ENCODE results near the gene MS4A6E. TPM values are rescaled to one million over a fixed set of nuclear protein-coding genes. Genes with fewer than 3 reads are reported as not detected.

Gene MS4A6E
- total RNA-seq, 1 donor from 2014 or later, result not detected

GRCh38 chr11:60314635-60315321 is 12.3 kb upstream of the MS4A6E start:
- intact Hi-C loops (cut with micrococcal nuclease), result no loop called here
- Mint-ChIP-seq H3K27ac (no peak overlapping the region), H3K9me3 (peaks cover 1% of the 10 kb centered on the region), H3K27me3 (ENCODE audit: insufficient read depth) (peaks cover 2% of the 10 kb centered on the region), H3K4me3 (no peak overlapping the region), H3K4me1 (ENCODE audit: low read depth) (no peaks in the 10 kb centered on the region), H3K36me3 (ENCODE audit: low read depth) (no peaks in the 10 kb centered on the region)
- no peak for DNase-seq (ENCODE audit: low spot score)

- intact Hi-C loops (cut with micrococcal nuclease), result no loop called here
- Mint-ChIP-seq H3K4me3 (no peak overlapping the region), H3K27me3 (ENCODE audit: insufficient read depth) (peaks cover 3% of the 10 kb centered on the region), H3K27ac (no peak overlapping the region), H3K9me3 (peaks cover 6% of the 10 kb centered on the region), H3K4me1 (ENCODE audit: low read depth) (no peaks in the 10 kb centered on the region), H3K36me3 (ENCODE audit: low read depth) (no peaks in the 10 kb centered on the region)
- DNase-seq (ENCODE audit: low spot score), result no peak
Observed at GRCh38 chr11:60315871-60316270, 11.2 kb upstream of the MS4A6E start.

GRCh38 chr11:60316317-60316716 is 10.7 kb upstream of the MS4A6E start:
- intact Hi-C loops (cut with micrococcal nuclease), result no loop called here
- no peak overlapping the region for H3K4me3 Mint-ChIP-seq
- H3K27ac Mint-ChIP-seq, result no peak overlapping the region
- peaks cover 6% of the 10 kb centered on the region for H3K9me3 Mint-ChIP-seq
- no peaks in the 10 kb centered on the region for H3K36me3 Mint-ChIP-seq (ENCODE audit: low read depth)
- no peak for DNase-seq (ENCODE audit: low spot score)
- no peaks in the 10 kb centered on the region for H3K4me1 Mint-ChIP-seq (ENCODE audit: low read depth)
- H3K27me3 Mint-ChIP-seq (ENCODE audit: insufficient read depth), result peaks cover 3% of the 10 kb centered on the region

- Mint-ChIP-seq H3K9me3 (peaks cover 6% of the 10 kb centered on the region), H3K36me3 (ENCODE audit: low read depth) (no peaks in the 10 kb centered on the region), H3K27me3 (ENCODE audit: insufficient read depth) (peaks cover 3% of the 10 kb centered on the region), H3K4me3 (no peak overlapping the region), H3K27ac (no peak overlapping the region), H3K4me1 (ENCODE audit: low read depth) (no peaks in the 10 kb centered on the region)
- intact Hi-C loops (cut with micrococcal nuclease), result no loop called here
- DNase-seq (ENCODE audit: low spot score), result no peak
Observed at GRCh38 chr11:60318726-60319125, 8.3 kb upstream of the MS4A6E start.

GRCh38 chr11:60321051-60321450 is 6.0 kb upstream of the MS4A6E start:
- Mint-ChIP-seq H3K27me3 (ENCODE audit: insufficient read depth) (peaks cover 3% of the 10 kb centered on the region), H3K4me1 (ENCODE audit: low read depth) (no peaks in the 10 kb centered on the region)

GRCh38 chr11:60328460-60328859 is 1.4 kb downstream of the MS4A6E start:
- DNase-seq (ENCODE audit: low spot score), result no peak
- peaks cover 6% of the 10 kb centered on the region for H3K9me3 Mint-ChIP-seq
- H3K36me3 Mint-ChIP-seq (ENCODE audit: low read depth), result no peaks in the 10 kb centered on the region
- no peaks in the 10 kb centered on the region for H3K27me3 Mint-ChIP-seq (ENCODE audit: insufficient read depth)
- intact Hi-C loops (cut with micrococcal nuclease), result no loop called here
- no peaks in the 10 kb centered on the region for H3K4me1 Mint-ChIP-seq (ENCODE audit: low read depth)
- no peak overlapping the region for H3K27ac Mint-ChIP-seq
- H3K4me3 Mint-ChIP-seq, result no peak overlapping the region

More at GRCh38 chr11:60321051-60321450, 6.0 kb upstream of the MS4A6E start:
- intact Hi-C loops (cut with micrococcal nuclease), result no loop called here
- Mint-ChIP-seq H3K36me3 (ENCODE audit: low read depth) (no peaks in the 10 kb centered on the region), H3K9me3 (peaks cover 12% of the 10 kb centered on the region), H3K4me3 (no peak overlapping the region), H3K27ac (no peak overlapping the region)
- no peak for DNase-seq (ENCODE audit: low spot score)

- Mint-ChIP-seq H3K4me3 (no peak overlapping the region), H3K27me3 (ENCODE audit: insufficient read depth) (peaks cover 2% of the 10 kb centered on the region), H3K27ac (no peak overlapping the region), H3K36me3 (ENCODE audit: low read depth) (no peaks in the 10 kb centered on the region), H3K4me1 (ENCODE audit: low read depth) (no peaks in the 10 kb centered on the region), H3K9me3 (no peaks in the 10 kb centered on the region)
- intact Hi-C loops (cut with micrococcal nuclease), result no loop called here
- DNase-seq (ENCODE audit: low spot score), result no peak
Observed at GRCh38 chr11:60332846-60333245, 5.8 kb downstream of the MS4A6E start.

- Mint-ChIP-seq H3K9me3 (no peaks in the 10 kb centered on the region), H3K27ac (no peak overlapping the region), H3K27me3 (ENCODE audit: insufficient read depth) (peaks cover 2% of the 10 kb centered on the region), H3K36me3 (ENCODE audit: low read depth) (no peaks in the 10 kb centered on the region), H3K4me1 (ENCODE audit: low read depth) (no peaks in the 10 kb centered on the region), H3K4me3 (no peak overlapping the region)
- peak; percentile 33 for DNase-seq (ENCODE audit: low spot score)
- intact Hi-C loops (cut with micrococcal nuclease), result loop anchor here (2.0 kb wide), 1 partner anchor 285 kb away; no protein-coding TSS in a partner anchor
Observed at GRCh38 chr11:60334005-60334620, 7.1 kb downstream of the MS4A6E start.

GRCh38 chr11:60336767-60337391 is 9.8 kb downstream of the MS4A6E start:
- intact Hi-C loops (cut with micrococcal nuclease), result no loop called here
- no peaks in the 10 kb centered on the region for H3K4me1 Mint-ChIP-seq (ENCODE audit: low read depth)
- H3K4me3 Mint-ChIP-seq, result no peak overlapping the region
- DNase-seq (ENCODE audit: low spot score), result no peak
- H3K27me3 Mint-ChIP-seq (ENCODE audit: insufficient read depth), result peaks cover 4% of the 10 kb centered on the region
- H3K9me3 Mint-ChIP-seq, result no peaks in the 10 kb centered on the region
- no peaks in the 10 kb centered on the region for H3K36me3 Mint-ChIP-seq (ENCODE audit: low read depth)
- no peak overlapping the region for H3K27ac Mint-ChIP-seq

GRCh38 chr11:60338053-60338452 is 11.0 kb downstream of the MS4A6E start:
- no peak for DNase-seq (ENCODE audit: low spot score)
- Mint-ChIP-seq H3K27ac (no peak overlapping the region), H3K27me3 (ENCODE audit: insufficient read depth) (peaks cover 4% of the 10 kb centered on the region), H3K4me1 (ENCODE audit: low read depth) (no peaks in the 10 kb centered on the region), H3K9me3 (no peaks in the 10 kb centered on the region), H3K4me3 (no peak overlapping the region), H3K36me3 (ENCODE audit: low read depth) (no peaks in the 10 kb centered on the region)
- intact Hi-C loops (cut with micrococcal nuclease), result no loop called here

GRCh38 chr11:60339356-60339755 is 12.3 kb downstream of the MS4A6E start:
- Mint-ChIP-seq H3K4me1 (ENCODE audit: low read depth) (no peaks in the 10 kb centered on the region), H3K27me3 (ENCODE audit: insufficient read depth) (peaks cover 4% of the 10 kb centered on the region), H3K36me3 (ENCODE audit: low read depth) (no peaks in the 10 kb centered on the region), H3K4me3 (no peak overlapping the region), H3K9me3 (no peaks in the 10 kb centered on the region), H3K27ac (no peak overlapping the region)
- DNase-seq (ENCODE audit: low spot score), result no peak
- intact Hi-C loops (cut with micrococcal nuclease), result no loop called here

GRCh38 chr11:60343094-60343704 is 16.1 kb downstream of the MS4A6E start:
- Mint-ChIP-seq H3K27me3 (ENCODE audit: insufficient read depth) (peaks cover 6% of the 10 kb centered on the region), H3K4me1 (ENCODE audit: low read depth) (no peaks in the 10 kb centered on the region), H3K9me3 (no peaks in the 10 kb centered on the region), H3K36me3 (ENCODE audit: low read depth) (no peaks in the 10 kb centered on the region), H3K27ac (no peak overlapping the region), H3K4me3 (no peak overlapping the region)
- intact Hi-C loops (cut with micrococcal nuclease), result loop anchor here (1.0 kb wide), 1 partner anchor 275 kb away; no protein-coding TSS in a partner anchor
- no peak for DNase-seq (ENCODE audit: low spot score)

GRCh38 chr11:60344146-60344545 is 17.1 kb downstream of the MS4A6E start:
- intact Hi-C loops (cut with micrococcal nuclease), result no loop called here
- Mint-ChIP-seq H3K4me1 (ENCODE audit: low read depth) (no peaks in the 10 kb centered on the region), H3K27me3 (ENCODE audit: insufficient read depth) (peaks cover 6% of the 10 kb centered on the region), H3K9me3 (no peaks in the 10 kb centered on the region), H3K4me3 (no peak overlapping the region), H3K27ac (no peak overlapping the region), H3K36me3 (ENCODE audit: low read depth) (no peaks in the 10 kb centered on the region)
- no peak for DNase-seq (ENCODE audit: low spot score)
